Ovary (tissue), 3 donors: ENCODE data around the gene ZNHIT6.

Experiments used
- EP300 ChIP-seq: sonication (generic); formaldehyde crosslinking; IDR thresholded peaks from one replicate; pipeline ENCODE4 v1.6.1; 2017; ENCODE audit warnings: antibody characterized with exemption
- TF ChIP-seq, protein P1 (sequence below), 3 donors: fragments of 450-650 bp in 2 of 3; fragments of 200-600 bp in 1 of 3; IDR thresholded peaks; one replicate each; pipeline versions ENCODE4 v1.5.1 to v1.8.0; 2016 to 2022; ENCODE audit warnings: antibody characterized with exemption in 3 of 3, mild to moderate bottlenecking in 1 of 3
- donor health status: DM: no; HTN: no; CAD: no.

DNA sequence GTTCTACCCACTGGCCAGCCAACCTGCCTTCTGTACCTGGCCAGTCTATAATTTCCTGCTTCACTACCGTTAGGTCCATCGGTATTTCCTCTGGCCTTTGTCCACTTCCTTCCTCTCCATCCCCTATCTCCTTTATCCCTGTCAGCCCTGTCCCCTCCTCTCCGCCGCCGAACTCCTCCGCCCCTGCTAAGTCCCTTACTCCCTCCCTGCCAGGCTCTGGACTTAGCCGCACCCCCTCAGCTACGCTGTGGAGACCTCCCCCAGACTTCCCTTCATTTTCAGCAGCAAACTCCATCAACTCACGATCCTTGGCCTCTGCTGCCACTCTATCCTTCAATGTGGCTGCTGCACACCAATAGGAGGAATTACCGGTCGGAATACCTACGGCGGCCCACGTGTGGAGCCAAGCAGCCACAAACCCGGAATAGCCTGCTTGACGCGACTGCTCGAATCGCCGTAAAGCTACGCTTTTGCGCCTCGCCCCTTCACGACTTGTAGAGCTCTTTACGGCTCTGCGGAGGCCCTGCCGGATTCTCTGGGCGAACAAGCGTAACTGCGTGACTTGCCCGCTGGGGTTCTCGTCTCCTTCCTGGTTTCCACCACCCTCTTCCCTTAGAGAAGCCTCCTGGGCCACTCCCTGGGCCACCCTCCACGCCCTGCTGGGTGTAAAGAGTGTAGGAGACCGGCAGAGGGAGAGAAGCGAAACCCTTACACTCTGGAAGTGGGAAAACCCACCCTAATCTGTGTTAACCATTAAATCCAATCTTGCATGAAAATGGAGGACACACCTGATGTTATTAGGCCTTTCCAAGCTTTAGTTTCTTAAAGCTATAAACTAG lies at the start of gene ZNHIT6:
- TF ChIP-seq EP300 = no peak
- TF ChIP-seq, protein P1, sequence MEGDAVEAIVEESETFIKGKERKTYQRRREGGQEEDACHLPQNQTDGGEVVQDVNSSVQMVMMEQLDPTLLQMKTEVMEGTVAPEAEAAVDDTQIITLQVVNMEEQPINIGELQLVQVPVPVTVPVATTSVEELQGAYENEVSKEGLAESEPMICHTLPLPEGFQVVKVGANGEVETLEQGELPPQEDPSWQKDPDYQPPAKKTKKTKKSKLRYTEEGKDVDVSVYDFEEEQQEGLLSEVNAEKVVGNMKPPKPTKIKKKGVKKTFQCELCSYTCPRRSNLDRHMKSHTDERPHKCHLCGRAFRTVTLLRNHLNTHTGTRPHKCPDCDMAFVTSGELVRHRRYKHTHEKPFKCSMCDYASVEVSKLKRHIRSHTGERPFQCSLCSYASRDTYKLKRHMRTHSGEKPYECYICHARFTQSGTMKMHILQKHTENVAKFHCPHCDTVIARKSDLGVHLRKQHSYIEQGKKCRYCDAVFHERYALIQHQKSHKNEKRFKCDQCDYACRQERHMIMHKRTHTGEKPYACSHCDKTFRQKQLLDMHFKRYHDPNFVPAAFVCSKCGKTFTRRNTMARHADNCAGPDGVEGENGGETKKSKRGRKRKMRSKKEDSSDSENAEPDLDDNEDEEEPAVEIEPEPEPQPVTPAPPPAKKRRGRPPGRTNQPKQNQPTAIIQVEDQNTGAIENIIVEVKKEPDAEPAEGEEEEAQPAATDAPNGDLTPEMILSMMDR (IDR thresholded peaks at IDR 0.05) = peak in 2 of 3 donors; percentile 16 to 21
